Activated CD8-positive, alpha-beta T cell treated with anti-CD3 and anti-CD28 coated beads, Interleukin-2, amount 10 ng/mL, durations not matched to agents 7 days and 5 days (primary cell): ENCODE measurements around the gene DHRS1. TPM values are rescaled to one million over a fixed set of nuclear protein-coding genes. Genes with fewer than 3 reads are reported as not detected.

Experiments
- ATAC-seq: fragments of 150-1000 bp; cut with Tn5 transposase; one replicate; pipeline ENCODE4 v1.10.0; 2021; ENCODE audit warnings: moderate library complexity
- CTCF ChIA-PET: fragments of 350-600 bp; sonication (Branson Sonifier 250); formaldehyde crosslinking; loops from one replicate; lab custom pipeline; 2021; ENCODE audit warnings: antibody characterized with exemption; lab: Charles Lee
- POLR2A ChIA-PET: fragments of 350-600 bp; sonication (Branson Sonifier 250); formaldehyde crosslinking; loops from one replicate; lab custom pipeline; 2021; ENCODE audit warnings: antibody characterized with exemption; lab: Charles Lee
- DNase-seq: peaks from one replicate; pipeline ENCODE4 v3.0.0-alpha.2; 2020
- H3K27ac Mint-ChIP-seq: one replicate; pipeline ENCODE4 v1.8.0; 2021; ENCODE audit warnings: mild to moderate bottlenecking, mixed read lengths
- H3K27me3 Mint-ChIP-seq: one replicate; pipeline ENCODE4 v1.8.0; 2021; ENCODE audit warnings: low read depth, mixed read lengths
- H3K36me3 Mint-ChIP-seq: one replicate; pipeline ENCODE4 v1.8.0; 2021; ENCODE audit warnings: low read depth, mixed read lengths
- H3K4me1 Mint-ChIP-seq: one replicate; pipeline ENCODE4 v1.8.0; 2021; ENCODE audit warnings: low read depth, mixed read lengths
- H3K4me3 Mint-ChIP-seq: one replicate; pipeline ENCODE4 v1.8.0; 2021; ENCODE audit warnings: mild to moderate bottlenecking, mixed read lengths
- H3K9me3 Mint-ChIP-seq: one replicate; pipeline ENCODE4 v1.8.0; 2022; ENCODE audit warnings: mixed read lengths; ENCODE audit not compliant: insufficient read depth
- total RNA-seq, 2 experiments: library from RNA; stranded (reverse); gene quantifications; one replicate each; pipeline ENCODE4 v1.2.3, GENCODE V29; 2021

DHRS1 gene
- total RNA-seq, 2 experiments from 2014 or later, result 28.6 to 33.9 TPM

GRCh38 chr14:24309538-24310264 lies 10.1 kb upstream of the DHRS1 start, which contains the start of gene LTB4R2:
Gene LTB4R2 (plus strand): TSS chr14:24310140. CDS start chr14:24310665, 525 bp downstream.
- POLR2A ChIA-PET, result interaction anchor here (0.7 to 4.4 kb wide), 12 partner anchors 9 to 174 kb away, joined by 3 to 23 read pairs (median 4); partner anchors contain the start of genes CBLN3, CHMP4A, DHRS1 and IRF9
- Mint-ChIP-seq H3K9me3 (no peaks in the 10 kb centered on the region), H3K27me3 (no peaks in the 10 kb centered on the region), H3K27ac (peak within 1 kb of the TSS; percentile 94), H3K36me3 (peaks cover 79% of the 10 kb centered on the region), H3K4me3 (peak within 1 kb of the TSS; percentile 72), H3K4me1 (peaks cover 73% of the 10 kb centered on the region)
- DNase-seq (no peak), ATAC-seq (no peak)
- CTCF ChIA-PET, result interaction anchor here (0.8 to 26.4 kb wide), 20 partner anchors 10 to 192 kb away, joined by 3 to 801 read pairs (median 12); partner anchors contain the start of genes ADCY4, CBLN3, DHRS1 and GMPR2

GRCh38 chr14:24308342-24309124 lies 9.0 kb upstream of the DHRS1 start:
- H3K4me3 Mint-ChIP-seq, result no peak overlapping the region
- CTCF ChIA-PET, result interaction anchor here (0.7 to 26.4 kb wide), 47 partner anchors 9 to 353 kb away, joined by 3 to 801 read pairs (median 5); partner anchors contain the start of genes ADCY4, CBLN3, CHMP4A and DCAF11
- peaks cover 78% of the 10 kb centered on the region for H3K36me3 Mint-ChIP-seq
- H3K9me3 Mint-ChIP-seq, result no peaks in the 10 kb centered on the region
- no peak for ATAC-seq
- H3K4me1 Mint-ChIP-seq, result peaks cover 61% of the 10 kb centered on the region
- POLR2A ChIA-PET, result interaction anchor here (0.6 to 2.4 kb wide), 7 partner anchors 9 to 168 kb away, joined by 3 to 12 read pairs (median 5); partner anchors contain the start of genes CBLN3, CHMP4A, DHRS1 and KHNYN
- H3K27me3 Mint-ChIP-seq, result no peaks in the 10 kb centered on the region
- peak overlapping the region; percentile 22 for H3K27ac Mint-ChIP-seq
- DNase-seq, result no peak

GRCh38 chr14:24307575-24308341 lies 8.2 kb upstream of the DHRS1 start, which contains the start of gene CIDEB:
Gene CIDEB (minus strand): TSS chr14:24307977. CDS start chr14:24307858, 119 bp downstream.
- DNase-seq, result peak; percentile 69
- ATAC-seq, result no peak
- Mint-ChIP-seq H3K27me3 (no peaks in the 10 kb centered on the region), H3K9me3 (no peaks in the 10 kb centered on the region), H3K36me3 (peaks cover 78% of the 10 kb centered on the region), H3K4me3 (no peak within 1 kb of the TSS), H3K27ac (peak within 1 kb of the TSS; percentile 31), H3K4me1 (peaks cover 53% of the 10 kb centered on the region)
- ChIA-PET POLR2A (interaction anchor here (0.6 to 2.4 kb wide), 8 partner anchors 8 to 167 kb away, joined by 3 to 12 read pairs (median 4); partner anchors contain the start of genes CBLN3, CHMP4A, DHRS1 and KHNYN), CTCF (interaction anchor here (0.7 to 26.4 kb wide), 47 partner anchors 8 to 249 kb away, joined by 3 to 801 read pairs (median 5); partner anchors contain the start of genes ADCY4, CBLN3, CHMP4A and DCAF11)

- ChIA-PET CTCF (interaction anchor here (1.0 to 26.4 kb wide), 22 partner anchors 8 to 249 kb away, joined by 3 to 801 read pairs (median 16); partner anchors contain the start of genes ADCY4, CBLN3, CHMP4A and DCAF11), POLR2A (interaction anchor here (0.6 to 1.7 kb wide), 3 partner anchors 65 to 129 kb away, joined by 3 to 5 read pairs (median 3); partner anchors contain the start of genes CHMP4A and TINF2)
- Mint-ChIP-seq H3K4me1 (peaks cover 47% of the 10 kb centered on the region), H3K27me3 (no peaks in the 10 kb centered on the region), H3K9me3 (no peaks in the 10 kb centered on the region), H3K27ac (peak overlapping the region; percentile 31), H3K36me3 (peaks cover 81% of the 10 kb centered on the region), H3K4me3 (no peak overlapping the region)
- no peak for DNase-seq
- ATAC-seq, result no peak
Measured at GRCh38 chr14:24307156-24307574, 7.6 kb upstream of the DHRS1 start.

- Mint-ChIP-seq H3K27ac (no peak overlapping the region), H3K27me3 (no peaks in the 10 kb centered on the region), H3K4me1 (peaks cover 48% of the 10 kb centered on the region), H3K36me3 (peaks cover 79% of the 10 kb centered on the region), H3K4me3 (no peak overlapping the region), H3K9me3 (no peaks in the 10 kb centered on the region)
- ChIA-PET CTCF (interaction anchor here (0.9 to 26.4 kb wide), 4 partner anchors 29 to 127 kb away, joined by 3 to 801 read pairs (median 17); partner anchors contain the start of genes GMPR2, NEDD8 and TINF2), POLR2A (interaction anchor here (1.4 kb wide), 1 partner anchor 33 kb away, joined by 3 read pairs; no protein-coding TSS in a partner anchor)
- DNase-seq (no peak), ATAC-seq (no peak)
Measured at GRCh38 chr14:24304019-24304387, 4.4 kb upstream of the DHRS1 start.

GRCh38 chr14:24300326-24300980 lies 873 bp upstream of the DHRS1 start:
- H3K4me3 Mint-ChIP-seq, result peak overlapping the region; percentile 91
- H3K27me3 Mint-ChIP-seq, result no peaks in the 10 kb centered on the region
- ChIA-PET POLR2A (interaction anchor here (0.7 to 7.0 kb wide), 16 partner anchors 8 to 185 kb away, joined by 3 to 73 read pairs (median 5); partner anchors contain the start of genes CHMP4A, CIDEB, GMPR2 and LTB4R), CTCF (interaction anchor here (1.0 to 26.4 kb wide), 12 partner anchors 9 to 210 kb away, joined by 3 to 801 read pairs (median 10); partner anchors contain the start of genes CHMP4A, CIDEB, GMPR2 and KHNYN)
- H3K9me3 Mint-ChIP-seq, result no peaks in the 10 kb centered on the region
- H3K4me1 Mint-ChIP-seq, result peaks cover 53% of the 10 kb centered on the region
- H3K27ac Mint-ChIP-seq, result peak overlapping the region; percentile 91
- peaks cover 57% of the 10 kb centered on the region for H3K36me3 Mint-ChIP-seq
- DNase-seq (no peak), ATAC-seq (no peak)

- peak; percentile 36 for DNase-seq
- Mint-ChIP-seq H3K4me3 (peak overlapping the region; percentile 91), H3K27ac (peak overlapping the region; percentile 91), H3K9me3 (no peaks in the 10 kb centered on the region), H3K36me3 (peaks cover 53% of the 10 kb centered on the region), H3K27me3 (no peaks in the 10 kb centered on the region), H3K4me1 (peaks cover 53% of the 10 kb centered on the region)
- ATAC-seq, result peak; percentile 10
- ChIA-PET POLR2A (interaction anchor here (0.8 to 7.0 kb wide), 10 partner anchors 10 to 137 kb away, joined by 3 to 73 read pairs (median 8); partner anchors contain the start of genes CIDEB, GMPR2, IRF9 and MDP1), CTCF (interaction anchor here (0.9 to 26.4 kb wide), 9 partner anchors 8 to 190 kb away, joined by 3 to 801 read pairs (median 14); partner anchors contain the start of genes CHMP4A, CIDEB, GMPR2 and KHNYN)
Measured at GRCh38 chr14:24298892-24299254, 707 bp downstream of the DHRS1 start.

- peaks cover 48% of the 10 kb centered on the region for H3K36me3 Mint-ChIP-seq
- H3K27ac Mint-ChIP-seq, result peak overlapping the region; percentile 89
- H3K27me3 Mint-ChIP-seq, result no peaks in the 10 kb centered on the region
- POLR2A ChIA-PET, result interaction anchor here (0.7 to 7.0 kb wide), 14 partner anchors 10 to 136 kb away, joined by 3 to 73 read pairs (median 4); partner anchors contain the start of genes CHMP4A, CIDEB, IRF9 and LTB4R2
- H3K4me3 Mint-ChIP-seq, result peak overlapping the region; percentile 17
- H3K9me3 Mint-ChIP-seq, result no peaks in the 10 kb centered on the region
- ATAC-seq (peak; percentile 3), DNase-seq (no peak)
- peaks cover 53% of the 10 kb centered on the region for H3K4me1 Mint-ChIP-seq
- CTCF ChIA-PET, result interaction anchor here (0.6 to 26.4 kb wide), 28 partner anchors 11 to 189 kb away, joined by 3 to 801 read pairs (median 5); partner anchors contain the start of genes CHMP4A, CIDEB, DCAF11 and EMC9
Measured at GRCh38 chr14:24297190-24297964, 2.2 kb downstream of the DHRS1 start.
